SK-N-SH treated with all-trans-retinoic acid at 6 μM for 48 hours (cell line): ENCODE data around the gene DENND6A.

Source experiments
- ESRRG ChIP-seq: fragments of 250-450 bp; sonication (Bioruptor Pico); IDR thresholded peaks from 2 replicates; pipeline ENCODE4 v1.6.1; 2021; ENCODE audit warnings: mild to moderate bottlenecking
- PATZ1 ChIP-seq: fragments of 250-450 bp; sonication (Bioruptor Pico); IDR thresholded peaks from 2 replicates; pipeline ENCODE4 v1.8.0; 2020; ENCODE audit warnings: mild to moderate bottlenecking, moderate library complexity, borderline replicate concordance
- PPARA ChIP-seq: fragments of 250-450 bp; sonication (Bioruptor Pico); IDR thresholded peaks from 2 replicates; pipeline ENCODE4 v1.5.0; 2020; ENCODE audit warnings: mild to moderate bottlenecking, borderline replicate concordance
- RARB ChIP-seq: fragments of 250-450 bp; sonication (Bioruptor Pico); IDR thresholded peaks from 2 replicates; pipeline ENCODE4 v1.8.0; 2021; ENCODE audit warnings: mild to moderate bottlenecking, moderate library complexity
- ZFP3 ChIP-seq: fragments of 250-450 bp; sonication (Bioruptor Pico); IDR thresholded peaks from 2 replicates; pipeline ENCODE4 v1.5.0; 2020; ENCODE audit warnings: mild to moderate bottlenecking, moderate library complexity
- ZNF8 ChIP-seq: fragments of 450-650 bp; formaldehyde crosslinking; IDR thresholded peaks from 2 replicates; pipeline ENCODE4 v1.5.0; 2020; ENCODE audit warnings: mild to moderate bottlenecking, moderate library complexity

GRCh38 chr3:57670543-57670942, 22.3 kb downstream of the DENND6A start:
- TF ChIP-seq PATZ1 (CRISPR knock-in tag): no peak
- TF ChIP-seq ESRRG (CRISPR knock-in tag): no peak
- no peak for TF ChIP-seq PPARA (CRISPR knock-in tag)
- TF ChIP-seq ZFP3 (CRISPR knock-in tag): no peak
- no peak for TF ChIP-seq ZNF8 (CRISPR knock-in tag)
- no peak for TF ChIP-seq RARB (CRISPR knock-in tag)
